Activated CD8-positive, alpha-beta T cell treated with anti-CD3 and anti-CD28 coated beads, Interleukin-2, amount 10 ng/mL, durations not matched to agents 7 days and 5 days (primary cell): Measurements from ENCODE around the gene TOR1B. TPM values are rescaled to one million over a fixed set of nuclear protein-coding genes. Genes with fewer than 3 reads are reported as not detected.
"Not testable (repeated sequence)": the region's sequence is repeated elsewhere in the genome, so short reads cannot be mapped to it uniquely, and the experiment has no call there.

Experiments used
- ATAC-seq: fragments of 150-1000 bp; cut with Tn5 transposase; one replicate; pipeline ENCODE4 v1.10.0; 2021; ENCODE audit warnings: moderate library complexity
- CTCF ChIA-PET: fragments of 350-600 bp; sonication (Branson Sonifier 250); formaldehyde crosslinking; loops from one replicate; lab custom pipeline; 2021; ENCODE audit warnings: antibody characterized with exemption; lab: Charles Lee
- POLR2A ChIA-PET: fragments of 350-600 bp; sonication (Branson Sonifier 250); formaldehyde crosslinking; loops from one replicate; lab custom pipeline; 2021; ENCODE audit warnings: antibody characterized with exemption; lab: Charles Lee
- DNase-seq: peaks from one replicate; pipeline ENCODE4 v3.0.0-alpha.2; 2020
- H3K27ac Mint-ChIP-seq: one replicate; pipeline ENCODE4 v1.8.0; 2021; ENCODE audit warnings: mild to moderate bottlenecking, mixed read lengths
- H3K27me3 Mint-ChIP-seq: one replicate; pipeline ENCODE4 v1.8.0; 2021; ENCODE audit warnings: low read depth, mixed read lengths
- H3K36me3 Mint-ChIP-seq: one replicate; pipeline ENCODE4 v1.8.0; 2021; ENCODE audit warnings: low read depth, mixed read lengths
- H3K4me1 Mint-ChIP-seq: one replicate; pipeline ENCODE4 v1.8.0; 2021; ENCODE audit warnings: low read depth, mixed read lengths
- H3K4me3 Mint-ChIP-seq: one replicate; pipeline ENCODE4 v1.8.0; 2021; ENCODE audit warnings: mild to moderate bottlenecking, mixed read lengths
- H3K9me3 Mint-ChIP-seq: one replicate; pipeline ENCODE4 v1.8.0; 2022; ENCODE audit warnings: mixed read lengths; ENCODE audit not compliant: insufficient read depth
- total RNA-seq, 2 experiments: library from RNA; stranded (reverse); gene quantifications; one replicate each; pipeline ENCODE4 v1.2.3, GENCODE V29; 2021

The TOR1B gene
- 10 to 100 TPM; 22.1 to 24.4 TPM for total RNA-seq

GRCh38 chr9:129802833-129803675, at the start of gene TOR1B:
Gene TOR1B (plus strand): TSS chr9:129803184. CDS start chr9:129803213, 29 bp downstream.
- DNase-seq (peak; percentile 97), ATAC-seq (peak; percentile 94)
- peaks cover 29% of the 10 kb centered on the region for H3K36me3 Mint-ChIP-seq
- H3K9me3 Mint-ChIP-seq: no peaks in the 10 kb centered on the region
- H3K27ac Mint-ChIP-seq: peak within 1 kb of the TSS; percentile 92
- H3K27me3 Mint-ChIP-seq: no peaks in the 10 kb centered on the region
- peaks cover 35% of the 10 kb centered on the region for H3K4me1 Mint-ChIP-seq
- CTCF ChIA-PET: interaction anchor here (0.7 to 1.4 kb wide), 4 partner anchors 13 to 664 kb away, joined by 3 to 4 read pairs (median 3); no protein-coding TSS in a partner anchor
- POLR2A ChIA-PET: interaction anchor here (0.6 to 1.1 kb wide), 4 partner anchors 17 to 176 kb away, joined by 3 read pairs; no protein-coding TSS in a partner anchor
- H3K4me3 Mint-ChIP-seq: peak within 1 kb of the TSS; percentile 87

DNA sequence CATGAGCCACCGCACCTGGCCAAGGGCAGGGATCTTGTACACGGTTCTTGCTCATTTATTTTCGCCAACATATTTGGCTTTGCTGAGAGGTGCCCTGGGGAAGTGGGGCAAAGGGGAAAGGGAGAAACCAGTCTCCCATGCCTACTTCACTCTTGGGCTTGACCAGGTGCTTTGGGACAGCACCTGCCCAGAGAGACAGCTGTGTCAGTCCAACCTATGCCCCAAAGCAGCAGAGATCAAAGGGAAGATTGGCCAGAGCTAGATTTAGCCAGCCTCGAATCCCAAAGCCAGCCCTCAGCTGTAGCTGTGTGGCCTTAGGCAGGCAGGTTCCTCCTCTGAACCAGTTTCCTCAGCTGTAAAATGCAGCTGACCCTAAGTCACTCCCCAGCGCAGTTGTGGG, 47.8 kb upstream of the TOR1B start:
- ChIA-PET POLR2A (no interaction called here), CTCF (interaction anchor here (1.0 to 2.6 kb wide), 5 partner anchors 18 to 35 kb away, joined by 3 to 9 read pairs (median 4); no protein-coding TSS in a partner anchor)
- H3K9me3 Mint-ChIP-seq: no peaks in the 10 kb centered on the region
- H3K27ac Mint-ChIP-seq: no peak overlapping the region
- no peaks in the 10 kb centered on the region for H3K36me3 Mint-ChIP-seq
- H3K27me3 Mint-ChIP-seq: peaks cover 15% of the 10 kb centered on the region
- H3K4me1 Mint-ChIP-seq: peaks cover 21% of the 10 kb centered on the region
- ATAC-seq (no peak), DNase-seq (no peak)
- H3K4me3 Mint-ChIP-seq: no peak overlapping the region

DNA sequence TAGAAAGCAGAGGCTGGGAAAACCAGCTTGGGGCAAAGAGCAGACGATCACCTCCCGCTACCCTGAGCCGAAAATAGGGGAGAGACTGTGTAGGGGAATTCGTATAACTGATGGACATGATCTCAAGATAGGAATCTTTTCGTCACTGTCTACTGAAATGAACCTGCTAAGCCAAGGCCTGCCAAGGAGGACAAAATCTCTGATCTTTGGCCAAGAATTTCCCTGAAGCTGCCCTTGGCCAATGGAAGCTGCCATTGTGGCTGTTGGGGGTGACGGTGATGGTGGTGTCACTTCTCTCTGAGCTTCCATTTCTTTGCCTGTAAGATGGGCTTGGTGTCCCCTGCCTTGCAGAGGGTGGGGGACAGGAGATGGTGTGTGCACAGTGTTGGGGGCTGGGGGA, 46.8 kb upstream of the TOR1B start:
- peaks cover 16% of the 10 kb centered on the region for H3K27me3 Mint-ChIP-seq
- no peak overlapping the region for H3K4me3 Mint-ChIP-seq
- H3K4me1 Mint-ChIP-seq: peaks cover 21% of the 10 kb centered on the region
- POLR2A ChIA-PET: no interaction called here
- no peak overlapping the region for H3K27ac Mint-ChIP-seq
- CTCF ChIA-PET: interaction anchor here (1.0 to 2.6 kb wide), 5 partner anchors 19 to 625 kb away, joined by 3 to 9 read pairs (median 4); no protein-coding TSS in a partner anchor
- no peaks in the 10 kb centered on the region for H3K9me3 Mint-ChIP-seq
- no peak for ATAC-seq
- H3K36me3 Mint-ChIP-seq: no peaks in the 10 kb centered on the region
- DNase-seq: no peak

GRCh38 chr9:129757045-129757444, 45.9 kb upstream of the TOR1B start:
- Mint-ChIP-seq H3K27ac (peak overlapping the region; percentile 13), H3K4me3 (no peak overlapping the region), H3K9me3 (no peaks in the 10 kb centered on the region), H3K36me3 (no peaks in the 10 kb centered on the region), H3K4me1 (peaks cover 21% of the 10 kb centered on the region), H3K27me3 (peaks cover 19% of the 10 kb centered on the region)
- POLR2A ChIA-PET: no interaction called here
- ATAC-seq (peak; percentile 45), DNase-seq (no peak)
- CTCF ChIA-PET: interaction anchor here (0.9 to 1.2 kb wide), 3 partner anchors 19 to 31 kb away, joined by 3 to 6 read pairs (median 3); no protein-coding TSS in a partner anchor

DNA sequence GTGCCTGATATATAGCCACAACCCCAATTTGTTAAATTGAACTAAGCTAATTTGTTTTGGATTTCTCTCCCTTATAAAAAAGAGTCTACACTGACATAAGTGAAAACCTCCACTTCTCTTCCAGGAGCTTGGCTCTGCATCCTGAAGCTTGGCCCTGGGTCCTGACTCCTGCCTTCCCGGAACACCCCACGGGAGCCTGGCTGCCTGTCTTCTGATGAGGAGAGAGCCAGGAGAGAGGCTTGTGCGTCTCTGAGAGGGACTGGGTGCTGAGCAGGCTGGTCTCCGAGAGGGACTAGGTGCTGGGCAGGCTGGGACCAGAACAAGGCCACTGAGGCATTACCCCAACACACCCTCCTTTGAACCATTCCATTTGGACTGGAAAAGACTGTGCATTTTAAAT, 43.7 kb upstream of the TOR1B start:
- ChIA-PET POLR2A (no interaction called here), CTCF (interaction anchor here (1.0 to 2.2 kb wide), 4 partner anchors 22 to 32 kb away, joined by 3 to 7 read pairs (median 3); no protein-coding TSS in a partner anchor)
- Mint-ChIP-seq H3K4me3 (no peak overlapping the region), H3K27ac (no peak overlapping the region), H3K9me3 (no peaks in the 10 kb centered on the region), H3K36me3 (no peaks in the 10 kb centered on the region), H3K4me1 (peaks cover 12% of the 10 kb centered on the region), H3K27me3 (peaks cover 8% of the 10 kb centered on the region)
- ATAC-seq: no peak
- no peak for DNase-seq

GRCh38 chr9:129759804-129760502, 43.0 kb upstream of the TOR1B start:
- no peak for ATAC-seq
- DNase-seq: no peak
- H3K27me3 Mint-ChIP-seq: peaks cover 8% of the 10 kb centered on the region
- peaks cover 12% of the 10 kb centered on the region for H3K4me1 Mint-ChIP-seq
- H3K4me3 Mint-ChIP-seq: no peak overlapping the region
- H3K9me3 Mint-ChIP-seq: no peaks in the 10 kb centered on the region
- H3K36me3 Mint-ChIP-seq: no peaks in the 10 kb centered on the region
- CTCF ChIA-PET: interaction anchor here (1.0 to 2.2 kb wide), 4 partner anchors 22 to 33 kb away, joined by 3 to 7 read pairs (median 3); no protein-coding TSS in a partner anchor
- POLR2A ChIA-PET: no interaction called here
- H3K27ac Mint-ChIP-seq: no peak overlapping the region

DNA sequence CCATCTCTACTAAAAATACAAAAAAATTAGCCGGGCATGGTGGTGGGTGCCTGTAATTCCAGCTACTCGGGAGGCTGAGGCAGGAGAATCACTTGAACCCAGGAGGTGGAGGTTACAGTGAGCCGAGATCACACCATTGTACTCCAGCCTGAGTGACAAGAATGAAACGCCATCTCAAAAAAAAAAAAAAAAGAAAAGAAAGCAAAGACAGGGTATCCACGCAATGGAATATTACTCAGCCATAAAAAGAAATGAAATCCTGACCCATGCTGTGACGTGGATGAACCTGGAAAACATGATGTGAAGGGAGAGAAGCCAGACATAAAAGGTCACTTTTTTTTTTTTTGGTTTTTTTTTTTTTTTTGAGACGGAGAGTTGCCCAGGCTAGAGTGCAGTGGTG, 42.2 kb upstream of the TOR1B start:
- peaks cover 12% of the 10 kb centered on the region for H3K4me1 Mint-ChIP-seq
- H3K4me3 Mint-ChIP-seq, H3K9me3 Mint-ChIP-seq, H3K27ac Mint-ChIP-seq, DNase-seq, POLR2A ChIA-PET, H3K36me3 Mint-ChIP-seq, H3K27me3 Mint-ChIP-seq, ATAC-seq: not testable (repeated sequence)
- CTCF ChIA-PET: interaction anchor here (1.1 to 1.2 kb wide), 2 partner anchors 21 to 23 kb away, joined by 3 to 5 read pairs; no protein-coding TSS in a partner anchor

DNA sequence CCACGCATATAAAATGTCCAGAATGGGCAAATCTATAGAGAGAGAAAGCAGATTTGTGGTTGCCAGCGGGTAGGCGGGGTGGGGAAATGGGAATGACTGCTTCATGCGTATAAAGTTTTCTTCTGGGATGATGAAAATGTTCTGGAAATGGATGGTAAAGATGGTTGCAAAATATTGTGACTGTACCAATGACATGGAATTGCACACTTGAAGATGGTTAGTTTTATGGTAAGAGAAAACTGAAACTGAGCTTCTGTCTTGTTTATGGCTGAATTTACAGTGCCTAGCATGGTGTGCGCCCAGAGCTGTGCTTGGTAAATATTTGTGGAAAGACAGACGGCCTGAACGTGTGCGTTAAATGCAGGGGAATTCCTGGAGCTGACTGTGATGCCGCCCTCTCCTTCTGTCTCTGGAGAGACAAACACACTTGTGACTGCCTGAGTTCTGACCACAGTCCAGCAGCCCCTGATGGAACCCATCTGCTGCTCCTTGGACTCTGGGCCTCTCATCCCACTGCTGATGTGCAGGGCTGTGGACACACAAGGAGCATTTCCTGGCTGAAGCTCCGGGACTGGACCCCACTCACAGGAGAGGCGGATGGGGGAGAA, 41.6 kb upstream of the TOR1B start:
- no peak for ATAC-seq
- Mint-ChIP-seq H3K36me3 (no peaks in the 10 kb centered on the region), H3K4me3 (no peak overlapping the region), H3K27ac (no peak overlapping the region), H3K4me1 (peaks cover 12% of the 10 kb centered on the region), H3K27me3 (peaks cover 8% of the 10 kb centered on the region), H3K9me3 (no peaks in the 10 kb centered on the region)
- ChIA-PET CTCF (interaction anchor here (1.2 kb wide), 1 partner anchor 24 kb away, joined by 5 read pairs; no protein-coding TSS in a partner anchor), POLR2A (no interaction called here)
- DNase-seq: no peak

DNA sequence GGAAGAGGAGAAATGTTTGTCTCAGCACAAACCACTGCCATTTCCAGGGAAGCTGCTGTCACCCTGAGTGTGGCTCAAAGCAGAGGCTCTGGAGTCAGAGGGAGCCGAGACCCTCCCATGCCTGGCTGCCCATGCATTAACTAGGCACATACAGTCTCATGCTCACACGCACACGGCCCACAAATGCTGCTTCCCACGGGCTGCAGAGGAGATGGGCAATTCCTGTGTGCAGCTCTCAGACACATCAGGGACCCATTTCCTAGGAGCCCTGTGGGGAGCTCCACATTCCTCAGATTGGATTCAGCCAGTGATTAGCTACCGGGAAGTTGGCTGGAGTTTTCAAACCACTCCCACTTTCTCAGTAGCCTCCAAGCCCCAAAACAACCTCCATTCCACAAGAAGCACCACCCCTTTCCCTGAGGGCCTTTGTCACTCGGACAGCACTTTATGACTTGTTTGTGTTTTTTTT, 41.0 kb upstream of the TOR1B start:
- no peak for ATAC-seq

DNA sequence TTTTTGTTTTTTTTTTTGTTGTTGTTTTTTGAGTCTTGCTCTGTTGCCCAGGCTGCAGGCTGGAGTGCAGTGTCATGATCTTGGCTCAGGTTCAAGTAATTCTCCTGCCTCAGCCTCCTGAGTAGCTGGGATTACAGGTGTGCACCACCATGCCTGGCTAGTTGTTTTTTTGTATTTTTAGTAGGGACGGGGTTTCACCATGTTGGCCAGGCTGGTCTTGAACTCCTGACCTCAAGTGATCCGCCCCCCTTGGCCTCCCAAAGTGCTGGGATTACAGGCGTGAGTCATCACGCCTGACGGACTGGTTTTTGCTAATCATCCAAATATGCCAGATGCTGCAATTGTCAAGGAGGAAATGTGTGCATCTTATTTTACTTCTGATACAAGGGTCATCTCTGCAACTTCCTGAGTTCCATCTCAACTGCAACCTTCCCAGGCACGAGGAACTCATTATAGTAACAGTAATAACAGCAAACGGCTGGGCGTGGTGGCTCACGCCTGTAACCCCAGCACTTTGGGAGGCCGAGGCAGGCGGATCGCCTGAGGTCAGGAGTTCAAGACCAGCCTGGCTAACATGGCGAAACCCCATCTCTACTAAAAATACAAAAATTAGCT, 40.5 kb upstream of the TOR1B start:
- ATAC-seq, H3K4me3 Mint-ChIP-seq, POLR2A ChIA-PET, H3K27ac Mint-ChIP-seq, DNase-seq, H3K4me1 Mint-ChIP-seq, H3K27me3 Mint-ChIP-seq, H3K36me3 Mint-ChIP-seq, H3K9me3 Mint-ChIP-seq: not testable (repeated sequence)
- CTCF ChIA-PET: interaction anchor here (0.9 to 1.0 kb wide), 2 partner anchors 24 to 35 kb away, joined by 3 to 4 read pairs; no protein-coding TSS in a partner anchor

More for the DNA sequence above, 41.0 kb upstream of the TOR1B start:
- Mint-ChIP-seq H3K4me1 (peaks cover 11% of the 10 kb centered on the region), H3K4me3 (no peak overlapping the region), H3K27me3 (peaks cover 8% of the 10 kb centered on the region), H3K27ac (no peak overlapping the region), H3K36me3 (no peaks in the 10 kb centered on the region), H3K9me3 (no peaks in the 10 kb centered on the region)
- ChIA-PET CTCF (interaction anchor here (1.2 kb wide), 1 partner anchor 24 kb away, joined by 5 read pairs; no protein-coding TSS in a partner anchor), POLR2A (no interaction called here)
- DNase-seq: no peak
